PC-9 (cell line): Measurements from ENCODE around the gene SPAG5.

Experiments used
- CTCF ChIP-seq: fragments of 200-600 bp; sonication (generic); conservative IDR thresholded peaks from 2 replicates; pipeline ENCODE4 v1.6.1; 2017; ENCODE audit warnings: mixed run types, antibody characterized with exemption, mild to moderate bottlenecking, moderate library complexity
- EZH2 ChIP-seq: fragments of 200-600 bp; sonication (generic); IDR thresholded peaks from 2 replicates; pipeline ENCODE4 v1.8.0; 2017; ENCODE audit warnings: antibody characterized with exemption, low read depth

- no peak for TF ChIP-seq CTCF
- TF ChIP-seq EZH2: no peak
Observed at GRCh38 chr17:28622186-28622585, 23.4 kb upstream of the SPAG5 start.
